GM19463 (cell line): Measurements from ENCODE around the gene DUSP22.
A peak's percentile ranks its signal among the peaks of the same experiment; 100 is the strongest.

Source experiments
- ATAC-seq: cut with Tn5 transposase; IDR thresholded peaks from one replicate; pipeline ENCODE4 v1.9.1; 2021; ENCODE audit warnings: mild to moderate bottlenecking, moderate library complexity; ENCODE audit not compliant: unreplicated experiment

The DUSP22 gene

GRCh38 chr6:391559-392440 is 99.5 kb downstream of the DUSP22 start, which contains the start of gene IRF4:
Gene IRF4, plus strand, starts transcription at chr6:391752. Its CDS starts 1,401 bp downstream, at chr6:393153.
- ATAC-seq = peak; percentile 47

GRCh38 chr6:392441-393390 is 100.4 kb downstream of the DUSP22 start:
- ATAC-seq = no peak

DNA sequence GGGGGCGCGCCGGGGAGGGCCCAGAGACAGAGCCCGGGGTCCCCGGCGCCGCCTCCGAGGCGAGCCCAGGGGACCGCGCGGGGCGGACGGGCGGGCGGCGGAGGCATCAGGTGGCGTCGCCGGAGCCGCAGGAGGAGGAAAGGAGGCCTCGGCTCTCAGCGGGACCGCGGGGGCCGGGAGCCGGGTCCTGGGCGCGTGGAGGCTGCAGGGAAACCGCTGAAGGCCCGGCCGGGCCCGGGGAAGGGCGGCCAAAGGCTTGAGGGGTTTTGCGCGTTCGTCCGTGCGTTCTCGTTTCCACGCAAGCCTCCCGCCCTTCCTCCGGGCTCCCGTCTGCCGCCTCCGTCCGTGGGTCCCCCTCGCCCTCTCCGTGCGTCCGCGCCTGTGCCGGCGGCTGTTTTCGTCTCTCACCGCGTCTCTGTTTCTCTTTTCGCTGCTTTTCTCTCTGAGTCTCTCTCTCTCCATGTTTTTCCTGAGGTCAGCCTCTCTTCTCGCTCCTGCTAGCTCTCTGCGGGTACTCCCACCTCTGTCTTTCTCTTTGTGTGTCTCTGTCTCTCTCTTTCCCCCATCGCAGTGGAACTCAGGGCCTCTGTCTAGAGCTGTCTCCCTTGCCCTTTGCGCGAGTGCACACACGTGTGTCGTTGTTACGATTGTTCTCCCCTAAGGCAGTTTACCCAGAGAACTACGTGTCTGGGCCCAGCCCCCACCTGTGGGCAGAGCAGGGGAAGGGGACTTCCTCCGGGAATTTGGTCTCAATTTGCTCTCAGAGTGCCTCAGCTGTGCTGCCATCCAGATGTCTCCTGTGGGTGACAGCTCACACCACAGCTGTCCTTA is 101.3 kb downstream of the DUSP22 start:
- no peak for ATAC-seq

DNA sequence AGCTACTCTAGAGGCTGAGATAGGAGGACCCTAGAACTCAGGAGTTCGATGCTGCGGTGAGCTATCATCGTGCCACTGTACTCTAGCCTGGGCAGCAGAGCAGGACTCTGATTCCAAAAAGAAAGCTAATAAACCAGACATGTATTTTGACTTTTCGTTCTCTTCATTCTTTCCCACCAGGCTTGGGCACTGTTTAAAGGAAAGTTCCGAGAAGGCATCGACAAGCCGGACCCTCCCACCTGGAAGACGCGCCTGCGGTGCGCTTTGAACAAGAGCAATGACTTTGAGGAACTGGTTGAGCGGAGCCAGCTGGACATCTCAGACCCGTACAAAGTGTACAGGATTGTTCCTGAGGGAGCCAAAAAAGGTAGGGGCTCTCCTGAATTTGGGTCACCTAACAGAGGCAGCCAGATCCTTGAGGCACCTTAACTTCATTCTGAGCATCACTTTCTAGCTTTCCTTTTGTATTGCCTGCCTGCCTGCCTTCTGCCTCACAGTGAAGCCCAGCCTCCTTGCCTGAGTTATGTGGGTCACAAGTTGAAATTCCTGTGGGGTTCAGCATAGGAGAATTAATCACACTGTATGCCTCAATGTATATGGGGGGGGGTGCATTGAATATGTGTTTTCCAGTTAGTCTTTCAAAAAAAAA is 102.5 kb downstream of the DUSP22 start:
- no peak for ATAC-seq

DNA sequence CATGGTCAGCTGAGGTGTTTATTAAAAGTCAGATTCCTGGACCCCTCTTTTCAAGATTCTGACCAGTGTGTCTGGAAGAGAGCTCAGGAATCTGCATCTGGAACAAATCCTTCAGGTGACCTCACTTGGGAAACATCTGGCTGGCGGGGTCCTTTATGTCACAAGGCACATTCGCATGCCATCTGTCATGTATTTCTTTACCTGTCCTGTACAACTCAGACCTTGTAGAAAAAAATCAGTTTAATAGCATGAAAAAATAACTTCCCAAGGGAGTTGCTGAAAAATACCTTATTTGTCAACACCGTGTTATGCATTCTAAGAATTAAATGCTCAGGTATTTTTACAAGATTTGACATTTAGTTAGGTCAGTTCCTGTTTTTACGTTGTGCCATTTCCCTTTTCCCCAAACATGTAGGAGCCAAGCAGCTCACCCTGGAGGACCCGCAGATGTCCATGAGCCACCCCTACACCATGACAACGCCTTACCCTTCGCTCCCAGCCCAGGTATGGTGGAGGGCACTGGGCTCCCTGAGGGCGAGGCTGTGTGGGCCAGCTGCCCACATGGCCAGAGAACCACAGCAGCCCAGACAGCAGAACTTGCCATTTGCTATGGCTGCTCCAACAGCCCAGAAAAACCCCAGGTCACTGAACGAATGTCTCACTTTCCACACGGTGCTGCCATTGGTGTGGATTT is 103.3 kb downstream of the DUSP22 start:
- no peak for ATAC-seq

DNA sequence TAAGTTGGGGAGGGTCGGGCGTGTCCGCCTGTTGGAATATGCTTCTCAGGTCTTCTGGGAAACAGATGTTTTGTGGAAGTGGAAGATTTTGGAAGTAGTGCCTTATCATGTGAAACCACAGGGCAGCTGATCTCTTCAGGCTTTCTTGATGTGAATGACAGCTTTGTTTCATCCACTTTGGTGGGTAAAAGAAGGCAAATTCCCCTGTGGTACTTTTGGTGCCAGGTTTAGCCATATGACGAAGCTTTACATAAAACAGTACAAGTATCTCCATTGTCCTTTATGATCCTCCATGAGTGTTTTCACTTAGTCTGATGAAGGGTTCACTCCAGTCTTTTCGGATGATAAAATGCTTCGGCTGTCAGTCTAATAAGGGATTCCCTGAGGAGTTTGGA is 103.8 kb downstream of the DUSP22 start:
- no peak for ATAC-seq

- ATAC-seq = no peak
Measured at GRCh38 chr6:397056-397455, 104.8 kb downstream of the DUSP22 start.

- ATAC-seq = no peak
Measured at GRCh38 chr6:397604-398003, 105.3 kb downstream of the DUSP22 start.

- no peak for ATAC-seq
Measured at GRCh38 chr6:398065-398464, 105.8 kb downstream of the DUSP22 start.

DNA sequence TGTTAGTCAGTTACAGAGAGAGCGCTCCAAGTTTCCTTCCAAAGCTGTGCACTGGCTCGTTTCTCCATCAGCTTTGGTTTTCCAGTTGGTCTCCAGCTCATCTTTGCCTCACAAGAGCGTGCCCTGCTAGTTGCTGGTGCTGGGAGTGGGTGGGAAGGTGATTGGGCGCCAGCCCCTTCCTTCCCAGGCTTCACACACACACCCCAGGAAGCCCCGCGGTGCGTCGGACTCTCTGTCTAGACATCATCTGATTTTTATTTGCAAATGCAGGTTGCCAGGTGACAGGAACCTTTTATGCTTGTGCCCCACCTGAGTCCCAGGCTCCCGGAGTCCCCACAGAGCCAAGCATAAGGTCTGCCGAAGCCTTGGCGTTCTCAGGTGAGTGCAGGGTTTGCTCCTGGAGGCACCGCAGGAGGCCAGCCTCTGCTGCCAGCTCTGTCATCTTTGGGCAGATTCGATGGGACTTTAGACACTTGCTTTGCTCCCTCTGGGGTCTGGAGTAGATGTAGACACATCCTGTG is 106.3 kb downstream of the DUSP22 start:
- ATAC-seq = no peak

- peak; percentile 40 for ATAC-seq
Measured at GRCh38 chr6:399785-400534, 107.7 kb downstream of the DUSP22 start.

DNA sequence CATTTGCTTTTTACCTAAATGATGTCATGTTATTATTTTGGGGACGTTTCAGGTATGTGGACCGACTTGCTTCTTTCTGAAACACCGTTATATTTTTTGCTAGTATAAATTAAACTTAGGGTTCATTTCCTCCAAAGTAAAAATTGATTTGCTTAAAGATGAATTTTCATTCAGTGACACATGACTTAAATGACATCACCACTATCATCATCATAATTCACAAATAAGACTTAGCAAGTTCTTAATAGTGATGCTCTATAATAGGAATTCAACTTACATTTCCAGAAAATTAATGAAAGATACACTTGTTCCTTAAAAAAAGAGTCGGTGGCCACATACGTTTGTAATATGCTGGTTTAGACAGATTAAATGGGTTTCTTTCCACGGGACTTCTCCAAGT is 108.5 kb downstream of the DUSP22 start:
- ATAC-seq = no peak
